GM23248 (cell line): Measurements from ENCODE around the gene PDE4B. TPM values are rescaled to one million over a fixed set of nuclear protein-coding genes. Genes with fewer than 3 reads are reported as not detected.

Experiments used
- DNase-seq: peaks from one replicate; pipeline ENCODE4 v3.0.0-alpha.2; 2015
- H2AFZ ChIP-seq: fragments of 200-600 bp; sonication (generic); 2 replicates; pipeline ENCODE4 v1.6.1; 2016; ENCODE audit warnings: antibody characterized with exemption
- H3F3A ChIP-seq: fragments of 200-600 bp; sonication (generic); 2 replicates; pipeline ENCODE4 v1.6.1; 2016; ENCODE audit warnings: mild to moderate bottlenecking, antibody characterized with exemption, mixed run types; ENCODE audit not compliant: insufficient read depth
- H3K27ac ChIP-seq: fragments of 200-600 bp; sonication (generic); 2 replicates; pipeline ENCODE4 v1.5.1; 2016; ENCODE audit warnings: mild to moderate bottlenecking
- H3K27me3 ChIP-seq: fragments of 200-600 bp; sonication (generic); replicated peaks from 2 replicates; pipeline ENCODE4 v1.6.1; 2016; ENCODE audit warnings: mild to moderate bottlenecking; ENCODE audit not compliant: insufficient read depth
- H3K36me3 ChIP-seq: fragments of 200-600 bp; sonication (generic); 2 replicates; pipeline ENCODE4 v1.6.1; 2016; ENCODE audit warnings: low read depth, mild to moderate bottlenecking
- H3K4me1 ChIP-seq: fragments of 200-600 bp; sonication (generic); 2 replicates; pipeline ENCODE4 v1.6.1; 2016; ENCODE audit warnings: mild to moderate bottlenecking; ENCODE audit not compliant: insufficient read depth
- H3K4me2 ChIP-seq: fragments of 200-600 bp; sonication (generic); one replicate; pipeline ENCODE4 v1.6.1; 2016; ENCODE audit warnings: mild to moderate bottlenecking; ENCODE audit not compliant: unreplicated experiment
- H3K4me3 ChIP-seq: fragments of 200-600 bp; sonication (generic); 2 replicates; pipeline ENCODE4 v1.5.1; 2016; ENCODE audit warnings: mild to moderate bottlenecking
- H3K79me2 ChIP-seq: fragments of 200-600 bp; sonication (generic); 2 replicates; pipeline ENCODE4 v1.6.1; 2016; ENCODE audit warnings: mild to moderate bottlenecking; ENCODE audit not compliant: insufficient read depth
- H3K9ac ChIP-seq: fragments of 200-600 bp; sonication (generic); 2 replicates; pipeline ENCODE4 v1.6.1; 2016; ENCODE audit warnings: mild to moderate bottlenecking
- H3K9me2 ChIP-seq: fragments of 200-600 bp; sonication (generic); 2 replicates; pipeline ENCODE4 v1.6.1; 2016; ENCODE audit warnings: mixed run types, mild to moderate bottlenecking, moderate library complexity; ENCODE audit not compliant: insufficient read depth
- H3K9me3 ChIP-seq: fragments of 200-600 bp; sonication (generic); one replicate; pipeline ENCODE4 v1.6.1; 2017; ENCODE audit warnings: low read depth
- H4K20me1 ChIP-seq: fragments of 200-600 bp; sonication (generic); 2 replicates; pipeline ENCODE4 v1.6.0; 2016; ENCODE audit not compliant: insufficient read depth
- EZH2 ChIP-seq: fragments of 200-600 bp; sonication (generic); IDR thresholded peaks from 2 replicates; pipeline ENCODE4 v1.6.1; 2018; ENCODE audit warnings: antibody characterized with exemption, mild to moderate bottlenecking; ENCODE audit not compliant: insufficient read depth, poor library complexity, severe bottlenecking
- EZH2phosphoT487 ChIP-seq: fragments of 200-600 bp; sonication (generic); IDR thresholded peaks from 2 replicates; pipeline ENCODE4 v1.6.1; 2018; ENCODE audit warnings: antibody characterized with exemption, moderate library complexity, mild to moderate bottlenecking, low read depth; ENCODE audit not compliant: insufficient read depth
- WGBS, 2 experiments: methylation state at CpG; one replicate each; pipeline ENCODE4 v1.1.6; 2015 to 2017; ENCODE audit warnings: low lambda C conversion rate in 2 of 2, low coverage in 1 of 2; ENCODE audit errors: missing lambda C conversion rate in 2 of 2; 5-methylcytosine and 5-hydroxymethylcytosine counted together
- in situ Hi-C: fragments of 300-500 bp; cut with MboI; formaldehyde crosslinking; loops from 2 replicates; pipeline ENCODE4 v1.15.0; 2020
- polyA plus RNA-seq: library from polyadenylated mRNA; unstranded; fragments of >200 nt; fragmentation: Nextera tagmentation; extraction: Ambion mirVana; gene quantifications from 2 replicates; pipeline ENCODE4 v1.2.1, GENCODE V29; 2016
- total RNA-seq: library from RNA; depleted of rRNA; stranded (reverse); fragments of >200 nt; shearing (Covaris generic); gene quantifications from 2 replicates; pipeline ENCODE4 v1.2.3, GENCODE V29; 2014

The PDE4B gene
- total and polyA plus RNA-seq, 2 experiments from 2014 or later, result 19.9 to 36.2 TPM

DNA sequence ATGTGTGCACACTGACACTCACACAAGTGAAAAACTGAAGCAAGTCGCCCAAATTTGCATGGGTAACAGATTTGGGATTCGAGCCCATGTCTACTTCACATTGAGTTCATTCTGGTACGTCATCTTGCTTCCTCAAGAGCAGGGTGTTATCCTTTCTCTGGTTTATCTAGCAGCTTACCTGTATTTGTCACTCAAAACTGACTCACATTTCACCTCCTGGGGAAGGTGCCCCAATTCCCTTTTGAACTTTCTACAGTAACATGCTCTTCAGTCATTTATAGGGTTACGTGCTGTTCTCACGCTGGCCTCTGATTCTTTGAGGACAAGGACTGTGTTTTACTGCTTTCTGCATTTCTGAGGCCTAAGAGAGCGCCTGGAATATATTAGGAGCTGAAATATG is 162.8 kb downstream of the PDE4B start:
- Histone ChIP-seq H2AFZ (no peak overlapping the region), H3K9ac (no peak overlapping the region), H3K79me2 (no peaks in the 10 kb centered on the region), H3K27me3 (no peaks in the 10 kb centered on the region), H3K27ac (no peak overlapping the region), H3K4me3 (no peak overlapping the region), H3K9me2 (no peaks in the 10 kb centered on the region), H3F3A (no peaks in the 10 kb centered on the region), H3K9me3 (no peaks in the 10 kb centered on the region), H3K4me1 (peaks cover 13% of the 10 kb centered on the region), H3K36me3 (no peaks in the 10 kb centered on the region), H4K20me1 (no peaks in the 10 kb centered on the region), H3K4me2 (no peak overlapping the region)
- 95 to 98% methylated on average over 6 of the region's 6 CpGs for WGBS, 2 experiments
- DNase-seq, result no peak
- no peak for TF ChIP-seq EZH2
- TF ChIP-seq EZH2phosphoT487, result no peak
- in situ Hi-C loops, result loop anchor here (25.0 kb wide), 1 partner anchor 782 kb away; no protein-coding TSS in a partner anchor

DNA sequence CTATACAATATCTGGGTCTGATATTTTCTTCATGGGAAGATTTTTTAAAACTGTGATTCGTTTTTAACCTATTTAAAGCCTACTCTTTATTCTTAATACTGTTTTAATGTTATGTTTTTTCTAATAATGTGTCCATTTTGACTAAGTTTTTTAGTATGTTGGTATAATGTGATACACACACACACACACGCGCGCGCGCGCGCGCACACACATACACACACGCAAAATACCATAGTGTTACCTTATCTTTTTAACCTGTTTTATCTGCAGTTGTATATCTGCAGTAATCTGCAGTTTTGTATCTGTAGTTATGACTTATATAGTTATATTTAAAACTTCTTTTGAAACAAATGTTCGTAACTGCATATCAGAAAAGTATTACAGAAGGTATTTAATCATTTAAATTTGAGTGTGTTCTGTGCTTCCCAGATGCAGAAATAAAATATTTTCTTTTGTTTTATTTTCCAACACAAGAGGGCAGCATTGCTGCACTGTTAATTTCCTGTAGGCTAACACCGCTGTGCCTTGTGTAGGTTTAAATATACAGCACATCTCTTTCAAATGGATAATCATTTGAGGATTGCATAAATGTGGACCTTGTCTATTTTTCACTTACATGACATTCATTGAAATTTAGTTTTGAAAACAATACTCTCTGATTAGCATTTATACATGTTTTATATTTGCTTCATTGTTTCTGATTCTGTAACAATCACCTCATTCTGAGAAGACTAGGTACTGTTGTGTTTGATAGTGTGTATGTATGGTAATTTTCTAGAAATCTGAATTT is 166.1 kb downstream of the PDE4B start:
- Histone ChIP-seq H3K79me2 (no peaks in the 10 kb centered on the region), H3K4me1 (no peaks in the 10 kb centered on the region), H3K27ac (no peak overlapping the region), H3K27me3 (no peaks in the 10 kb centered on the region), H3K9me2 (no peaks in the 10 kb centered on the region), H2AFZ (no peak overlapping the region), H3K4me3 (no peak overlapping the region), H3F3A (no peaks in the 10 kb centered on the region), H3K4me2 (no peak overlapping the region), H4K20me1 (no peaks in the 10 kb centered on the region), H3K9me3 (no peaks in the 10 kb centered on the region), H3K9ac (no peak overlapping the region), H3K36me3 (no peaks in the 10 kb centered on the region)
- TF ChIP-seq EZH2, result no peak
- no peak for TF ChIP-seq EZH2phosphoT487
- DNase-seq, result peak; percentile 68
- WGBS, 2 experiments, result 55 to 58% methylated on average over 12 of the region's 12 CpGs
- in situ Hi-C loops, result loop anchor here (25.0 kb wide), 1 partner anchor 779 kb away; no protein-coding TSS in a partner anchor

DNA sequence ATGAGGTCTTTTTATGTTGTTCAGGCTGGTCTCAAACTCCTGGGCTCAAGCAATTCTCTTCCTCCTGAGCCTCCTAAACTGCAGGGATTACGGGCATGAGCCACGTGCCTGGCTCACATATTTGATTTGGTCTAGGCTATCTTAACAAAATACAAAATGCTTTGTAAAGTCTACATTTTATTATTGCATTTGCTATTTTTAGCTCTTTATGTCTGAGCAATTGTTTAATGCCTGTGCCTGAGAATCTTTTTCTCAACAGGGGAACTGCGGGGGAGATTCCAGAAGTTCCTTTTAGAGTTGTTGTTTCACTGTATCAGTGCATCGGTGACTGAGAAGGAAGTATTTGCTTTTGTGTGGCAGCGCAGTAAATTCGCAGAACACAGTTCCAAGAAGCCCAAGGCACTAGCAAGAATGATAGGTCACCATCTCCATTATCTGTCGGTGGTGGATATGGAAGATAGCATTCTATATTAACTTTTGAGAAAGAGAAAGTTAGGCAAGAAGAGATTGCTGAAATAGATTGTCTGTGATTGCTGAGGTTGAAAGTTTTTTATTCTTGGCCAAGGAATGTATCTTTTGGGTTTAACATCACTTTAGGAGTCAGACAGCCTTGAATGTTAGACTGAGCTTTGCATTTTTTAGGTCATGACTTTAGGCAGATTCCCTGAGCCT is 167.3 kb downstream of the PDE4B start:
- H3K9me2 ChIP-seq, result no peaks in the 10 kb centered on the region
- in situ Hi-C loops, result loop anchor here (10.0 to 25.0 kb wide), 2 partner anchors 485 to 777 kb away; no protein-coding TSS in a partner anchor
- 79 to 83% methylated on average over 7 of the region's 7 CpGs for WGBS, 2 experiments
- no peaks in the 10 kb centered on the region for H3F3A ChIP-seq
- TF ChIP-seq EZH2phosphoT487, result no peak
- H3K27me3 ChIP-seq, result no peaks in the 10 kb centered on the region
- no peak for DNase-seq
- H3K9me3 ChIP-seq, result no peaks in the 10 kb centered on the region
- H2AFZ ChIP-seq, result no peak overlapping the region; the same call in 1 of the 2 replicates
- no peak overlapping the region for H3K4me2 ChIP-seq
- H3K36me3 ChIP-seq, result no peaks in the 10 kb centered on the region
- no peak overlapping the region for H3K27ac ChIP-seq
- no peaks in the 10 kb centered on the region for H3K4me1 ChIP-seq
- H4K20me1 ChIP-seq, result no peaks in the 10 kb centered on the region
- H3K79me2 ChIP-seq, result no peaks in the 10 kb centered on the region
- no peak overlapping the region for H3K4me3 ChIP-seq
- H3K9ac ChIP-seq, result no peak overlapping the region

DNA sequence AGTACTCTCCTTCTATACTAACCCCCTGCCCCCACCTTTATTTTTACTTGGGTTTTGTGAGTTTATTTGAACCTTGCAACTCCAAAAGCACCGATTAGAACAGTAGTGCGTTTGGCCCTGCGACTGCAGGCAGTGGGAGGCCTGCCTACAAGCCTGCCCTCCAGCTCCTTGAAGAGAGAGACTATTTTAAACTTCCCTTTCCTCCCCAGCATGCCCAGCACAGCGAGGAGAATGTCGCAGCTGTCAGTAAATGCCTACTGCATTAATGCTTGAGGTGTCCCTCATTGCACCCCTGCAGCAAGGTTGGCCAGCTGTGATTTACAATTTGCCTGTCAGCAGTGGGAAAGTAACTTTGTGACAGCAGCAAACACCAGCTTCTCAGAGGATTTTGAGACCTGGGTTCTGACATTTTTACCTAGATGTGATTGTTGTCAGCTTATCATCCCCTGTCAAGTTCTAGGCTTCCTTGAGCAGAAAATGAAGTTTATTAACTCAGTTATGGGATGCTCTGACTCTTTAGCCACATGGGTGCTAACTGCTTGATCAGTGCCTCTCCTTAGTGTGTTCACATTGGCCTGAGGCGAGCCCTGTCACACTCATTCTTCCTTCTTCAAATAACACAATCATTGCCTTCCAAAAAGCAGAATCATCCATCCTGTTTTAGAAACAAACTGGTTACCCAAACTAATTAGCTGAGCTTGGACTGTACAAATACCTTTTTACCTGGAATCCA is 170.6 kb downstream of the PDE4B start:
- Histone ChIP-seq H3K9ac (no peak overlapping the region), H3F3A (no peaks in the 10 kb centered on the region), H4K20me1 (no peaks in the 10 kb centered on the region), H3K9me3 (no peaks in the 10 kb centered on the region), H3K4me3 (no peak overlapping the region), H3K4me1 (no peaks in the 10 kb centered on the region), H3K27ac (no peak overlapping the region), H3K79me2 (no peaks in the 10 kb centered on the region), H3K27me3 (no peaks in the 10 kb centered on the region), H3K9me2 (no peaks in the 10 kb centered on the region), H3K36me3 (no peaks in the 10 kb centered on the region), H2AFZ (no peak overlapping the region), H3K4me2 (no peak overlapping the region)
- DNase-seq, result no peak
- TF ChIP-seq EZH2phosphoT487 (no peak), EZH2 (no peak)
- 95 to 98% methylated on average over 6 of the region's 6 CpGs for WGBS, 2 experiments
- in situ Hi-C loops, result loop anchor here (10.0 to 25.0 kb wide), 2 partner anchors 481 to 774 kb away; no protein-coding TSS in a partner anchor
